ENCODE results near the gene FNDC3A.

The FNDC3A gene

GRCh38 chr13:49164712-49165111 is 189.0 kb downstream of the FNDC3A start:
- peaks cover 77% of the 10 kb centered on the region for H3K36me3 ChIP-seq
- H3K9ac ChIP-seq, result no peak overlapping the region
- H3K9me3 ChIP-seq, result peaks cover 44% of the 10 kb centered on the region
- no peak overlapping the region for H3K4me2 ChIP-seq
- TF ChIP-seq Cebpa-rat (IDR thresholded peaks at IDR 0.05), result no peak
- no peak overlapping the region for H3K27ac ChIP-seq
- no peaks in the 10 kb centered on the region for H3K4me1 ChIP-seq
- no peaks in the 10 kb centered on the region for H3K27me3 ChIP-seq
- peaks cover 10% of the 10 kb centered on the region; the same call in 1 of the 2 replicates for H4K20me1 ChIP-seq
- no peak overlapping the region for H3K4me3 ChIP-seq

- no peaks in the 10 kb centered on the region for H3K27me3 ChIP-seq
- H4K20me1 ChIP-seq, result peaks cover 10% of the 10 kb centered on the region; the same call in 1 of the 2 replicates
- H3K4me3 ChIP-seq, result no peak overlapping the region
- peaks cover 41% of the 10 kb centered on the region for H3K9me3 ChIP-seq
- no peak overlapping the region for H3K27ac ChIP-seq
- H3K4me1 ChIP-seq, result no peaks in the 10 kb centered on the region
- no peak for TF ChIP-seq Cebpa-rat (IDR thresholded peaks at IDR 0.05)
- no peak overlapping the region for H3K9ac ChIP-seq
- peaks cover 88% of the 10 kb centered on the region for H3K36me3 ChIP-seq
- no peak overlapping the region for H3K4me2 ChIP-seq
Measured at GRCh38 chr13:49165798-49166752, 190.4 kb downstream of the FNDC3A start.

- TF ChIP-seq Cebpa-rat (IDR thresholded peaks at IDR 0.05), result no peak
- no peak overlapping the region for H3K27ac ChIP-seq
- H3K27me3 ChIP-seq, result no peaks in the 10 kb centered on the region
- peaks cover 68% of the 10 kb centered on the region for H3K36me3 ChIP-seq
- H3K4me2 ChIP-seq, result no peak overlapping the region
- H3K9me3 ChIP-seq, result no peaks in the 10 kb centered on the region
- no peaks in the 10 kb centered on the region for H3K4me1 ChIP-seq
- H3K4me3 ChIP-seq, result no peak overlapping the region
- H4K20me1 ChIP-seq, result no peaks in the 10 kb centered on the region
- no peak overlapping the region for H3K9ac ChIP-seq
Measured at GRCh38 chr13:49171359-49171758, 195.6 kb downstream of the FNDC3A start.

- Histone ChIP-seq H3K27ac (no peak overlapping the region), H3K36me3 (peaks cover 73% of the 10 kb centered on the region), H3K4me1 (no peaks in the 10 kb centered on the region; the same call in 1 of the 2 replicates), H3K9ac (no peak overlapping the region), H3K27me3 (no peaks in the 10 kb centered on the region), H3K4me2 (no peak overlapping the region), H3K9me3 (no peaks in the 10 kb centered on the region), H4K20me1 (no peaks in the 10 kb centered on the region), H3K4me3 (no peak overlapping the region)
- no peak for TF ChIP-seq Cebpa-rat (IDR thresholded peaks at IDR 0.05)
Measured at GRCh38 chr13:49183672-49184325, 208.1 kb downstream of the FNDC3A start.

- no peak for TF ChIP-seq Cebpa-rat (IDR thresholded peaks at IDR 0.05)
- H3K36me3 ChIP-seq, result peaks cover 74% of the 10 kb centered on the region
- H3K4me1 ChIP-seq, result no peaks in the 10 kb centered on the region; the same call in 1 of the 2 replicates
- no peaks in the 10 kb centered on the region for H4K20me1 ChIP-seq
- H3K9ac ChIP-seq, result no peak overlapping the region
- H3K9me3 ChIP-seq, result no peaks in the 10 kb centered on the region
- H3K4me2 ChIP-seq, result no peak overlapping the region
- no peak overlapping the region for H3K27ac ChIP-seq
- no peak overlapping the region for H3K4me3 ChIP-seq
- H3K27me3 ChIP-seq, result no peaks in the 10 kb centered on the region
Measured at GRCh38 chr13:49184621-49185020, 208.9 kb downstream of the FNDC3A start.

- H3K36me3 ChIP-seq, result peaks cover 77% of the 10 kb centered on the region
- no peak for TF ChIP-seq Cebpa-rat (IDR thresholded peaks at IDR 0.05)
Measured at GRCh38 chr13:49185264-49185663, 209.6 kb downstream of the FNDC3A start.

GRCh38 chr13:49190901-49191300 is 215.2 kb downstream of the FNDC3A start:
- no peak for TF ChIP-seq Cebpa-rat (IDR thresholded peaks at IDR 0.05)
- H3K4me3 ChIP-seq, result no peak overlapping the region
- no peak overlapping the region for H3K27ac ChIP-seq
- no peaks in the 10 kb centered on the region for H3K9me3 ChIP-seq
- H3K4me1 ChIP-seq, result no peaks in the 10 kb centered on the region
- no peaks in the 10 kb centered on the region for H4K20me1 ChIP-seq
- no peaks in the 10 kb centered on the region for H3K27me3 ChIP-seq
- no peak overlapping the region for H3K4me2 ChIP-seq
- peaks cover 85% of the 10 kb centered on the region for H3K36me3 ChIP-seq
- no peak overlapping the region for H3K9ac ChIP-seq

More at GRCh38 chr13:49185264-49185663, 209.6 kb downstream of the FNDC3A start:
- no peak overlapping the region for H3K27ac ChIP-seq
- H3K27me3 ChIP-seq, result no peaks in the 10 kb centered on the region
- H3K4me2 ChIP-seq, result no peak overlapping the region
- H3K4me1 ChIP-seq, result no peaks in the 10 kb centered on the region; the same call in 1 of the 2 replicates
- no peaks in the 10 kb centered on the region for H3K9me3 ChIP-seq
- H3K4me3 ChIP-seq, result no peak overlapping the region
- no peaks in the 10 kb centered on the region for H4K20me1 ChIP-seq
- no peak overlapping the region for H3K9ac ChIP-seq

GRCh38 chr13:49206641-49207040 is 230.9 kb downstream of the FNDC3A start:
- peaks cover 63% of the 10 kb centered on the region for H3K36me3 ChIP-seq
- no peaks in the 10 kb centered on the region for H3K27me3 ChIP-seq
- H3K4me2 ChIP-seq, result no peak overlapping the region
- TF ChIP-seq Cebpa-rat (IDR thresholded peaks at IDR 0.05), result no peak
- no peak overlapping the region for H3K9ac ChIP-seq
- H3K4me1 ChIP-seq, result no peaks in the 10 kb centered on the region
- H4K20me1 ChIP-seq, result no peaks in the 10 kb centered on the region
- no peaks in the 10 kb centered on the region for H3K9me3 ChIP-seq
- H3K4me3 ChIP-seq, result no peak overlapping the region
- H3K27ac ChIP-seq, result no peak overlapping the region

GRCh38 chr13:49208619-49209018 is 232.9 kb downstream of the FNDC3A start:
- Histone ChIP-seq H3K27ac (no peak overlapping the region), H3K4me1 (peaks cover 5% of the 10 kb centered on the region), H3K4me2 (no peak overlapping the region), H3K9me3 (no peaks in the 10 kb centered on the region), H3K36me3 (peaks cover 53% of the 10 kb centered on the region), H3K27me3 (no peaks in the 10 kb centered on the region), H3K9ac (no peak overlapping the region), H4K20me1 (no peaks in the 10 kb centered on the region), H3K4me3 (no peak overlapping the region)
- no peak for TF ChIP-seq Cebpa-rat (IDR thresholded peaks at IDR 0.05)

GRCh38 chr13:49210114-49210513 is 234.4 kb downstream of the FNDC3A start:
- Histone ChIP-seq H3K9ac (no peak overlapping the region), H4K20me1 (no peaks in the 10 kb centered on the region), H3K9me3 (no peaks in the 10 kb centered on the region), H3K4me2 (no peak overlapping the region), H3K36me3 (peaks cover 40% of the 10 kb centered on the region), H3K27me3 (no peaks in the 10 kb centered on the region), H3K4me1 (peaks cover 20% of the 10 kb centered on the region), H3K4me3 (no peak overlapping the region), H3K27ac (no peak overlapping the region)
- TF ChIP-seq Cebpa-rat (IDR thresholded peaks at IDR 0.05), result no peak

All from BLaER1 (cell line).